NT2/D1 (cell line): ENCODE data around the gene HEATR5A.
"Not testable (repeated sequence)": the region's sequence is repeated elsewhere in the genome, so short reads cannot be mapped to it uniquely, and the experiment has no call there.

Experiments used
- DNase-seq: peaks from one replicate; pipeline ENCODE4 v3.0.0-alpha.2; 2011; ENCODE audit warnings: low read depth, low spot score
- H3K27me3 ChIP-seq: 2 replicates; pipeline ENCODE4 v1.6.0; 2011; ENCODE audit warnings: mild to moderate bottlenecking; ENCODE audit not compliant: insufficient read length, insufficient read depth
- H3K36me3 ChIP-seq: 2 replicates; pipeline ENCODE4 v1.6.1; 2011; ENCODE audit warnings: mild to moderate bottlenecking, low read length, mixed read lengths; ENCODE audit not compliant: insufficient read depth, insufficient read length
- H3K4me1 ChIP-seq: 2 replicates; pipeline ENCODE4 v1.5.1; 2011; ENCODE audit not compliant: insufficient read depth, insufficient read length
- H3K4me3 ChIP-seq: 2 replicates; pipeline ENCODE4 v1.5.1; 2011; ENCODE audit warnings: low read depth; ENCODE audit not compliant: insufficient read length
- H3K9ac ChIP-seq: 2 replicates; pipeline ENCODE4 v1.6.0; 2011; ENCODE audit warnings: low read depth; ENCODE audit not compliant: insufficient read length
- H3K9me3 ChIP-seq: 2 replicates; pipeline ENCODE4 v1.5.1; 2011; ENCODE audit warnings: mild to moderate bottlenecking, low read length; ENCODE audit not compliant: insufficient read depth
- SUZ12 ChIP-seq: IDR thresholded peaks from 2 replicates; pipeline ENCODE4 v1.6.1; 2011; ENCODE audit not compliant: insufficient read length, insufficient read depth; ENCODE audit errors: extremely low read depth
- YY1 ChIP-seq: IDR thresholded peaks from 2 replicates; pipeline ENCODE4 v1.6.1; 2011; ENCODE audit not compliant: insufficient read length, insufficient read depth
- ZNF274 ChIP-seq: IDR thresholded peaks from 2 replicates; pipeline ENCODE4 v1.6.1; 2011; ENCODE audit warnings: mild to moderate bottlenecking, low read depth, low read length

The HEATR5A gene

GRCh38 chr14:31420319-31421111, at the start of gene HEATR5A:
HEATR5A (minus strand) TSS chr14:31420550; CDS start chr14:31402975, 17,575 bp downstream.
- no peaks in the 10 kb centered on the region for H3K4me1 ChIP-seq
- DNase-seq, result peak; percentile 87
- peak within 1 kb of the TSS; percentile 91 for H3K4me3 ChIP-seq
- TF ChIP-seq ZNF274 (no peak), SUZ12 (no peak), YY1 (no peak)
- no peaks in the 10 kb centered on the region for H3K36me3 ChIP-seq
- no peaks in the 10 kb centered on the region for H3K9me3 ChIP-seq
- H3K27me3 ChIP-seq, result no peaks in the 10 kb centered on the region
- H3K9ac ChIP-seq, result peak within 1 kb of the TSS; percentile 93

DNA sequence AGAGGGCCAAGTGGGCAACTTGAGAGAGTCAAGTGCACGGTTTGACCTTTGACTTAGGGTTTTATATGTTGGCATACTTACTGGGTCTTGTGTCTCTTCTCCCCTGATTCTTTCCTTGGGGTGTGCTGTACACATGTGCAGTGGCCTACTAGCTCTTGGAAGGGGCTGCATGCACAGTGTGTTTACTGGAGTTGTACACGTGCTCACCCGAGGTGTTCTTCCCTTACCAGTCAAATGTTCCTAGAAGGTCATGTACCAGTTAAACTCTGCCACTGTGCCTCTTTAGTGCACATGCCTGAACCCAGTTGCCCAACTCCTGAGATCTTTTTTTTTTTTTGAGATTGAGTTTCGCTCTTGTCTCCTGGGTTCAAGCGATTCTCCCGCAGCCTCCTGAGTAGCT, 46.2 kb upstream of the HEATR5A start:
- TF ChIP-seq YY1 (no peak), ZNF274 (no peak), SUZ12 (no peak)
- H3K27me3 ChIP-seq, result no peaks in the 10 kb centered on the region

GRCh38 chr14:31465111-31465510, 44.8 kb upstream of the HEATR5A start:
- H3K36me3 ChIP-seq, result no peaks in the 10 kb centered on the region
- no peak overlapping the region for H3K4me3 ChIP-seq
- no peak for DNase-seq
- no peaks in the 10 kb centered on the region for H3K27me3 ChIP-seq
- H3K9me3 ChIP-seq, result no peaks in the 10 kb centered on the region
- TF ChIP-seq YY1, result no peak
- no peak for TF ChIP-seq SUZ12
- TF ChIP-seq ZNF274, result no peak
- no peaks in the 10 kb centered on the region for H3K4me1 ChIP-seq
- no peak overlapping the region for H3K9ac ChIP-seq

More for the DNA sequence above, 46.2 kb upstream of the HEATR5A start:
- H3K36me3 ChIP-seq, result no peaks in the 10 kb centered on the region
- H3K4me1 ChIP-seq, result no peaks in the 10 kb centered on the region
- no peaks in the 10 kb centered on the region for H3K9me3 ChIP-seq
- no peak overlapping the region for H3K9ac ChIP-seq
- H3K4me3 ChIP-seq, result no peak overlapping the region
- no peak for DNase-seq

DNA sequence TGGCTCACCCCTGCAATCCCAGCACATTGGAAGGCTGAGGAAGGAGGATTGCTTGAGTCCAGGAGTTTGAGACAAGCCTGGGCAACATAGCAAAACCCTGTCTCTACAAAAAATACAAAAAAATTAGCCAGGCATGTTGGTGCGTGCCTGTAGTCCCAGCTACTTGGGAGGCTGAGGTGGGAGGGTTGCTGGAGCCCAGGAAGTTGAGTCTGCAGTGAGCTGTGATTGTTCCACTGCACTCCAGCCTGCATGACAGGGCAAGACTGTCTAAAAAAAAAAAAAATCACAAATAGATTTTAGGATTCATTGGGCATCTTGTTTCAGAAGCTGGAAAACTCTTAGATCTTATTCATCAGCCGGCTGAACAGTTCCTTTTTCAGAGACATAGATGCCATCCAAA, 42.1 kb upstream of the HEATR5A start:
- H3K4me1 ChIP-seq, H3K36me3 ChIP-seq, DNase-seq, H3K27me3 ChIP-seq, H3K9ac ChIP-seq, H3K9me3 ChIP-seq, H3K4me3 ChIP-seq: not testable (repeated sequence)

DNA sequence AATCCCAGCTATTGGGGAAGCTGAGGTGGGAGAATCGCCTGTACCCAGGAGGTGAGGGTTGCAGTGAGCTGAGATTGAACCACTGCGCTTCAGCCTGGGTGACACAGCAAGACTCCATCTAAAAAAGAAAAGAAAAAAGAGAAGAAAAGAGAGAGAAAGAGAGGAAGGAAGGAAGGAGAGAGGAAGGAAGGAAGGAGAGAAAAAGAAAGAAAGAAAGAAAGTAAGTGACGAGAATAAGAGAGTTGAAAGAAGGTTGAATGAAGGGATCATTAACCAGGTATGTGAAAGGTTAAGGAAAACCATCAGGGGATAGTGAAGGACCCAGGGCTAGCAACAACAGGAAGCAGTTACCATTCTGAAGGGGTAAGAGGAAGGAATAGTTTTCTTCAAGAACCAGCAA, 41.2 kb upstream of the HEATR5A start:
- Histone ChIP-seq H3K9me3 (no peaks in the 10 kb centered on the region), H3K4me1 (no peaks in the 10 kb centered on the region), H3K36me3 (no peaks in the 10 kb centered on the region), H3K9ac (no peak overlapping the region), H3K4me3 (no peak overlapping the region), H3K27me3 (no peaks in the 10 kb centered on the region)
- DNase-seq, result no peak
- TF ChIP-seq ZNF274 (no peak), YY1 (no peak), SUZ12 (no peak)

GRCh38 chr14:31457665-31458659, 37.6 kb upstream of the HEATR5A start:
- Histone ChIP-seq H3K9me3 (no peaks in the 10 kb centered on the region), H3K9ac (no peak overlapping the region), H3K36me3 (peaks cover 3% of the 10 kb centered on the region), H3K27me3 (no peaks in the 10 kb centered on the region), H3K4me3 (no peak overlapping the region), H3K4me1 (no peaks in the 10 kb centered on the region)
- DNase-seq, result no peak
- no peak for TF ChIP-seq ZNF274
- no peak for TF ChIP-seq SUZ12
- no peak for TF ChIP-seq YY1
